Liver (tissue), 3 donors: ENCODE measurements around the gene CC2D2A.

Experiments
- EGR1 ChIP-seq, 2 donors: IDR thresholded peaks; 2 replicates each; pipeline ENCODE4 v1.6.1; 2016 to 2018; ENCODE audit warnings: antibody characterized with exemption in 2 of 2, low read depth in 2 of 2
- FOXA1 ChIP-seq: IDR thresholded peaks from 2 replicates; pipeline ENCODE4 v1.6.1; 2016; ENCODE audit warnings: antibody characterized with exemption
- FOXA2 ChIP-seq: IDR thresholded peaks from 2 replicates; pipeline ENCODE4 v1.6.1; 2016; ENCODE audit warnings: antibody characterized with exemption
- GABPA ChIP-seq, 2 donors: IDR thresholded peaks in 1 of 2; conservative IDR thresholded peaks in 1 of 2; 2 replicates each; pipeline ENCODE4 v1.6.1; 2016; ENCODE audit warnings: antibody characterized with exemption in 2 of 2, mild to moderate bottlenecking in 1 of 2, moderate library complexity in 1 of 2
- JUND ChIP-seq, 2 donors: IDR thresholded peaks; 2 replicates each; pipeline ENCODE4 v1.6.1; 2016; ENCODE audit warnings: antibody characterized with exemption in 2 of 2
- RAD21 ChIP-seq, 2 donors: IDR thresholded peaks; 2 replicates each; pipeline ENCODE4 v1.6.1; 2016; ENCODE audit warnings: antibody characterized with exemption in 2 of 2, mild to moderate bottlenecking in 2 of 2
- RXRA ChIP-seq, 2 donors: IDR thresholded peaks; 2 replicates each; pipeline ENCODE4 v1.6.1; 2017 to 2018; ENCODE audit warnings: antibody characterized with exemption in 2 of 2, mild to moderate bottlenecking in 1 of 2
- SP1 ChIP-seq: IDR thresholded peaks from 2 replicates; pipeline ENCODE4 v1.6.1; 2018; ENCODE audit warnings: antibody characterized with exemption, mild to moderate bottlenecking
- YY1 ChIP-seq: IDR thresholded peaks from 2 replicates; pipeline ENCODE4 v1.6.1; 2016; ENCODE audit warnings: antibody characterized with exemption, mild to moderate bottlenecking
- TF ChIP-seq, protein P1 (sequence below): fragments of 150-350 bp; IDR thresholded peaks from 2 replicates; pipeline ENCODE4 v1.5.1; 2017; ENCODE audit warnings: improper control_type of control experiment, low read depth, low read length; ENCODE audit not compliant: missing input control
- TF ChIP-seq, protein P2 (sequence below): IDR thresholded peaks from 2 replicates; pipeline ENCODE4 v1.6.1; 2016; ENCODE audit warnings: antibody characterized with exemption
- TF ChIP-seq, protein P3 (sequence below): IDR thresholded peaks from 2 replicates; pipeline ENCODE4 v1.6.1; 2016; ENCODE audit warnings: antibody characterized with exemption, mild to moderate bottlenecking
- TF ChIP-seq, protein P4 (sequence below): IDR thresholded peaks from 2 replicates; pipeline ENCODE4 v1.6.1; 2016; ENCODE audit warnings: antibody characterized with exemption
- donor health status: healthy.
- donor health status: healthy.

DNA sequence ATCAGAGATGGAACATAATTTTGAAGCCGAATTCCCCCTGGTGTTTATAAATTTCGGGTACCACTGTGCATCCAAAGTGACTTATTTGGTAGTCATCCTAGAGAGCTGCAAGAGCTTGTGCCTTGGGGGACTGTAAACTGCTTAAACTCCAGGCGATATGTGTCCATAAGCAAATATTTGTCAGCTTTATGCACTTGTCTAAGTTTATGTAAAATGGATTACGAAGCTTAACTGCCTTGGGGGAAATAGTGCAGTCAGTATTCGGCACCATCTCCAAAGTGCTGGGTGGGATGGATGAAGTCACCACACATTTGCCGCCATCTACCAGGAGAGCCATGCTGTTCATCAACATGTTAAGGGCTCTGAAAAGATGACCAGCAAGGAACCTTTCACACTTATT is 65.9 kb downstream of the CC2D2A start:
- TF ChIP-seq, protein P1, sequence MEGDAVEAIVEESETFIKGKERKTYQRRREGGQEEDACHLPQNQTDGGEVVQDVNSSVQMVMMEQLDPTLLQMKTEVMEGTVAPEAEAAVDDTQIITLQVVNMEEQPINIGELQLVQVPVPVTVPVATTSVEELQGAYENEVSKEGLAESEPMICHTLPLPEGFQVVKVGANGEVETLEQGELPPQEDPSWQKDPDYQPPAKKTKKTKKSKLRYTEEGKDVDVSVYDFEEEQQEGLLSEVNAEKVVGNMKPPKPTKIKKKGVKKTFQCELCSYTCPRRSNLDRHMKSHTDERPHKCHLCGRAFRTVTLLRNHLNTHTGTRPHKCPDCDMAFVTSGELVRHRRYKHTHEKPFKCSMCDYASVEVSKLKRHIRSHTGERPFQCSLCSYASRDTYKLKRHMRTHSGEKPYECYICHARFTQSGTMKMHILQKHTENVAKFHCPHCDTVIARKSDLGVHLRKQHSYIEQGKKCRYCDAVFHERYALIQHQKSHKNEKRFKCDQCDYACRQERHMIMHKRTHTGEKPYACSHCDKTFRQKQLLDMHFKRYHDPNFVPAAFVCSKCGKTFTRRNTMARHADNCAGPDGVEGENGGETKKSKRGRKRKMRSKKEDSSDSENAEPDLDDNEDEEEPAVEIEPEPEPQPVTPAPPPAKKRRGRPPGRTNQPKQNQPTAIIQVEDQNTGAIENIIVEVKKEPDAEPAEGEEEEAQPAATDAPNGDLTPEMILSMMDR: no peak
- TF ChIP-seq EGR1 (IDR thresholded peaks at IDR 0.05; ENCODE audit: low read depth in 2 of 2) (no peak), FOXA2 (no peak), RAD21 (IDR thresholded peaks at IDR 0.05) (no peak), SP1 (no peak), YY1 (no peak), FOXA1 (no peak), RXRA (IDR thresholded peaks at IDR 0.05) (no peak), GABPA (IDR thresholded peaks at IDR 0.05 in 1 of 2, conservative IDR thresholded peaks at IDR 0.05 in 1 of 2) (no peak), JUND (IDR thresholded peaks at IDR 0.05) (no peak)
- TF ChIP-seq, protein P2, sequence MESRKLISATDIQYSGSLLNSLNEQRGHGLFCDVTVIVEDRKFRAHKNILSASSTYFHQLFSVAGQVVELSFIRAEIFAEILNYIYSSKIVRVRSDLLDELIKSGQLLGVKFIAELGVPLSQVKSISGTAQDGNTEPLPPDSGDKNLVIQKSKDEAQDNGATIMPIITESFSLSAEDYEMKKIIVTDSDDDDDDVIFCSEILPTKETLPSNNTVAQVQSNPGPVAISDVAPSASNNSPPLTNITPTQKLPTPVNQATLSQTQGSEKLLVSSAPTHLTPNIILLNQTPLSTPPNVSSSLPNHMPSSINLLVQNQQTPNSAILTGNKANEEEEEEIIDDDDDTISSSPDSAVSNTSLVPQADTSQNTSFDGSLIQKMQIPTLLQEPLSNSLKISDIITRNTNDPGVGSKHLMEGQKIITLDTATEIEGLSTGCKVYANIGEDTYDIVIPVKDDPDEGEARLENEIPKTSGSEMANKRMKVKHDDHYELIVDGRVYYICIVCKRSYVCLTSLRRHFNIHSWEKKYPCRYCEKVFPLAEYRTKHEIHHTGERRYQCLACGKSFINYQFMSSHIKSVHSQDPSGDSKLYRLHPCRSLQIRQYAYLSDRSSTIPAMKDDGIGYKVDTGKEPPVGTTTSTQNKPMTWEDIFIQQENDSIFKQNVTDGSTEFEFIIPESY: no peak
- TF ChIP-seq, protein P3, sequence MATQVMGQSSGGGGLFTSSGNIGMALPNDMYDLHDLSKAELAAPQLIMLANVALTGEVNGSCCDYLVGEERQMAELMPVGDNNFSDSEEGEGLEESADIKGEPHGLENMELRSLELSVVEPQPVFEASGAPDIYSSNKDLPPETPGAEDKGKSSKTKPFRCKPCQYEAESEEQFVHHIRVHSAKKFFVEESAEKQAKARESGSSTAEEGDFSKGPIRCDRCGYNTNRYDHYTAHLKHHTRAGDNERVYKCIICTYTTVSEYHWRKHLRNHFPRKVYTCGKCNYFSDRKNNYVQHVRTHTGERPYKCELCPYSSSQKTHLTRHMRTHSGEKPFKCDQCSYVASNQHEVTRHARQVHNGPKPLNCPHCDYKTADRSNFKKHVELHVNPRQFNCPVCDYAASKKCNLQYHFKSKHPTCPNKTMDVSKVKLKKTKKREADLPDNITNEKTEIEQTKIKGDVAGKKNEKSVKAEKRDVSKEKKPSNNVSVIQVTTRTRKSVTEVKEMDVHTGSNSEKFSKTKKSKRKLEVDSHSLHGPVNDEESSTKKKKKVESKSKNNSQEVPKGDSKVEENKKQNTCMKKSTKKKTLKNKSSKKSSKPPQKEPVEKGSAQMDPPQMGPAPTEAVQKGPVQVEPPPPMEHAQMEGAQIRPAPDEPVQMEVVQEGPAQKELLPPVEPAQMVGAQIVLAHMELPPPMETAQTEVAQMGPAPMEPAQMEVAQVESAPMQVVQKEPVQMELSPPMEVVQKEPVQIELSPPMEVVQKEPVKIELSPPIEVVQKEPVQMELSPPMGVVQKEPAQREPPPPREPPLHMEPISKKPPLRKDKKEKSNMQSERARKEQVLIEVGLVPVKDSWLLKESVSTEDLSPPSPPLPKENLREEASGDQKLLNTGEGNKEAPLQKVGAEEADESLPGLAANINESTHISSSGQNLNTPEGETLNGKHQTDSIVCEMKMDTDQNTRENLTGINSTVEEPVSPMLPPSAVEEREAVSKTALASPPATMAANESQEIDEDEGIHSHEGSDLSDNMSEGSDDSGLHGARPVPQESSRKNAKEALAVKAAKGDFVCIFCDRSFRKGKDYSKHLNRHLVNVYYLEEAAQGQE: no peak
- TF ChIP-seq, protein P4, sequence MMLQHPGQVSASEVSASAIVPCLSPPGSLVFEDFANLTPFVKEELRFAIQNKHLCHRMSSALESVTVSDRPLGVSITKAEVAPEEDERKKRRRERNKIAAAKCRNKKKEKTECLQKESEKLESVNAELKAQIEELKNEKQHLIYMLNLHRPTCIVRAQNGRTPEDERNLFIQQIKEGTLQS: no peak
